Trophoblast cell (in vitro differentiated cells and primary cell): Measurements from ENCODE around the gene OR2J3.

Source experiments
- DNase-seq, 2 donors: peaks; one replicate each; pipeline ENCODE4 v3.0.0-alpha.2; 2016
- H2AFZ ChIP-seq: 2 replicates; pipeline ENCODE4 v1.6.1; 2013; ENCODE audit warnings: low read length, moderate library complexity, mild to moderate bottlenecking; ENCODE audit not compliant: insufficient read depth, poor library complexity
- H2AK5ac ChIP-seq: 2 replicates; pipeline ENCODE4 v1.6.1; 2013; ENCODE audit warnings: mild to moderate bottlenecking, low read length
- H2BK120ac ChIP-seq: 2 replicates; pipeline ENCODE4 v1.6.1; 2013; ENCODE audit warnings: low read length, mild to moderate bottlenecking, moderate library complexity; ENCODE audit not compliant: insufficient read depth, poor library complexity
- H2BK12ac ChIP-seq: 2 replicates; pipeline ENCODE4 v1.6.1; 2013; ENCODE audit warnings: mild to moderate bottlenecking, low read length, moderate library complexity
- H2BK5ac ChIP-seq: 2 replicates; pipeline ENCODE4 v1.6.1; 2013; ENCODE audit warnings: low read length, low read depth, moderate library complexity, mild to moderate bottlenecking; ENCODE audit not compliant: poor library complexity
- H3K14ac ChIP-seq: 2 replicates; pipeline ENCODE4 v1.6.1; 2013; ENCODE audit warnings: mild to moderate bottlenecking, low read length
- H3K18ac ChIP-seq: 2 replicates; pipeline ENCODE4 v1.6.1; 2013; ENCODE audit warnings: mild to moderate bottlenecking, low read length
- H3K23ac ChIP-seq: 2 replicates; pipeline ENCODE4 v1.6.1; 2013; ENCODE audit warnings: low read length
- H3K27ac ChIP-seq: 2 replicates; pipeline ENCODE4 v1.5.1; 2013; ENCODE audit warnings: low read depth, mild to moderate bottlenecking, inconsistent platforms, low read length, moderate library complexity
- H3K27me3 ChIP-seq: 2 replicates; pipeline ENCODE4 v1.6.1; 2013; ENCODE audit warnings: inconsistent platforms, mild to moderate bottlenecking, low read length, moderate library complexity; ENCODE audit not compliant: insufficient read depth
- H3K36me3 ChIP-seq, 2 experiments: 1 replicate in 1 of 2; 2 replicates in 1 of 2; pipeline ENCODE4 v1.6.1; 2013; ENCODE audit warnings: low read length in 2 of 2, mild to moderate bottlenecking in 2 of 2, moderate library complexity in 1 of 2; ENCODE audit not compliant: insufficient read depth in 2 of 2, control insufficient read depth in 1 of 2
- H3K4ac ChIP-seq: 2 replicates; pipeline ENCODE4 v1.6.1; 2013; ENCODE audit warnings: low read depth, mild to moderate bottlenecking, low read length, moderate library complexity
- H3K4me1 ChIP-seq, 2 experiments: 1 replicate in 1 of 2; 2 replicates in 1 of 2; pipeline ENCODE4 v1.6.1; 2013; ENCODE audit warnings: low read length in 2 of 2, mild to moderate bottlenecking in 2 of 2, moderate library complexity in 1 of 2; ENCODE audit not compliant: insufficient read depth in 2 of 2, control insufficient read depth in 1 of 2
- H3K4me2 ChIP-seq: 2 replicates; pipeline ENCODE4 v1.6.1; 2013; ENCODE audit warnings: inconsistent platforms, mild to moderate bottlenecking, low read length, moderate library complexity
- H3K4me3 ChIP-seq: 2 replicates; pipeline ENCODE4 v1.5.1; 2013; ENCODE audit warnings: mild to moderate bottlenecking, low read depth, low read length, inconsistent platforms
- H3K79me1 ChIP-seq: one replicate; pipeline ENCODE4 v1.6.1; 2013; ENCODE audit warnings: low read length
- H3K79me2 ChIP-seq: 2 replicates; pipeline ENCODE4 v1.6.1; 2013; ENCODE audit warnings: low read length, mild to moderate bottlenecking; ENCODE audit not compliant: control insufficient read depth, insufficient read depth, poor library complexity
- H3K9ac ChIP-seq: 2 replicates; pipeline ENCODE4 v1.6.1; 2013; ENCODE audit warnings: mild to moderate bottlenecking, low read length
- H3K9me3 ChIP-seq: 2 replicates; pipeline ENCODE4 v1.6.1; 2013; ENCODE audit warnings: low read depth, mild to moderate bottlenecking, control low read depth, inconsistent platforms, low read length; ENCODE audit not compliant: insufficient read depth
- H4K12ac ChIP-seq: 2 replicates; pipeline ENCODE4 v1.6.1; 2013; ENCODE audit warnings: low read depth, mild to moderate bottlenecking, low read length, moderate library complexity
- H4K8ac ChIP-seq: 2 replicates; pipeline ENCODE4 v1.6.1; 2013; ENCODE audit warnings: low read depth, mild to moderate bottlenecking, low read length, moderate library complexity
- H4K91ac ChIP-seq: one replicate; pipeline ENCODE4 v1.6.1; 2013; ENCODE audit warnings: low read depth, mild to moderate bottlenecking, low read length, moderate library complexity
- WGBS: extraction: QIAGEN DNeasy Blood & Tissue Kit; methylation state at CpG from one replicate; pipeline ENCODE4 v1.1.7; 2013; ENCODE audit warnings: missing lambda C conversion rate; ENCODE audit not compliant: insufficient read length, insufficient coverage; ENCODE audit errors: extremely low coverage; 5-methylcytosine and 5-hydroxymethylcytosine counted together

Gene OR2J3

DNA sequence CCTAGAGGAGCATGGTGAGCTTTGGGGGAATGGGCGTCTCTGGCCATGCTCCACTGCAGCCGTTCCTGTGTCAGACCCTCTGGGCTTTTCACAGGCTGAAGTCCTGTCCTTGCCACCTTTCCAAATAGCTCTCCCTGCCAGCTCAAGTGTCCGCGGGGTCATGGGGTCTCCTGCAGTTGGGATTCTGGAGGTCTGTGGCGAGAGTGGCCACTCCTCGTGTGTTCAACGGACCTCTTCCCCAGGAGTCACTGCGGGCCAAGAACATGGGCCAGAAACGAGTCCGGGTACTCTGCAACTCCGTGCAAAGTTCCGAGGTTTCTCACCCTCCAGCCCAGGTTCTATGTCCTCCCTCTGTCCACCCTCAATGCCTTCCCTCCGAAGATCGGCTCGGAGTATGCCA is 25.4 kb upstream of the OR2J3 start:
- peaks cover 2% of the 10 kb centered on the region for H3K9me3 ChIP-seq
- no peak overlapping the region for H2BK120ac ChIP-seq
- no peaks in the 10 kb centered on the region for H3K27me3 ChIP-seq
- no peak overlapping the region for H3K4me2 ChIP-seq
- H3K4me1 ChIP-seq = no peaks in the 10 kb centered on the region
- no peak overlapping the region for H2BK12ac ChIP-seq
- H3K14ac ChIP-seq = no peak overlapping the region
- H3K27ac ChIP-seq = no peak overlapping the region
- no peaks in the 10 kb centered on the region for H3K79me2 ChIP-seq
- no peaks in the 10 kb centered on the region for H3K36me3 ChIP-seq
- no peak overlapping the region for H2BK5ac ChIP-seq
- no peak overlapping the region for H4K12ac ChIP-seq
- DNase-seq = no peak
- H3K4ac ChIP-seq = no peak overlapping the region
- H2AK5ac ChIP-seq = no peak overlapping the region
- no peak overlapping the region for H2AFZ ChIP-seq
- H4K91ac ChIP-seq = no peak overlapping the region
- H3K9ac ChIP-seq = no peak overlapping the region
- H3K23ac ChIP-seq = no peak overlapping the region
- H3K4me3 ChIP-seq = no peak overlapping the region
- H3K18ac ChIP-seq = no peak overlapping the region
- WGBS = no CpG with 5 or more reads among the region's 15 CpGs
- no peaks in the 10 kb centered on the region for H3K79me1 ChIP-seq
- no peak overlapping the region for H4K8ac ChIP-seq

DNA sequence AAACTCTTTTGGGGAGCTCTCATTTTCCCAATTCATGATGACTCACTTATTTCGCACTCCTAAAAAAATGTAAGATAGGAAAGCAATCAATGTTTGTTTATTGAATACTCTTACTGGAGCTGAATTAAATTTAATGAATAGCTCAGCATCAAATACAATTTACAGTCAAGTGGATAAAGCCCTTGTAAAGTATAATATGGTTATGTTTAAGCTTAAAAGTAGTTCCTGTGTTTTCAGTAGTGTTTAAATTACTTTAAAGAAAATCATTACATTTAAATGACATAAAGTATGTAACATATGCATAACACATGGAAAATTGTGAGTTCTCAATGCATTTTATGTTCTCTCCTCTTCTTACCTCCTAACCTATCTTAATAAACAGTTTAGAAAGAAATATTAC is 20.6 kb upstream of the OR2J3 start, which contains the start of gene OR2B3:
Gene OR2B3 (minus strand): TSS at position 101 of the 400 bp plus-strand sequence. CDS start 65 bp downstream, at position 36.
- H2AK5ac ChIP-seq = no peak within 1 kb of the TSS
- H3K27me3 ChIP-seq = no peaks in the 10 kb centered on the region
- H2BK12ac ChIP-seq = no peak within 1 kb of the TSS
- H2BK120ac ChIP-seq = no peak within 1 kb of the TSS
- no peak within 1 kb of the TSS for H4K12ac ChIP-seq
- H3K9me3 ChIP-seq = peaks cover 2% of the 10 kb centered on the region
- H4K8ac ChIP-seq = no peak within 1 kb of the TSS
- H2AFZ ChIP-seq = no peak within 1 kb of the TSS
- H2BK5ac ChIP-seq = no peak within 1 kb of the TSS
- no peaks in the 10 kb centered on the region for H3K4me1 ChIP-seq
- WGBS = no CpG with 5 or more reads among the region's 1 CpG
- H3K4me3 ChIP-seq = no peak within 1 kb of the TSS
- H3K36me3 ChIP-seq = no peaks in the 10 kb centered on the region
- no peak within 1 kb of the TSS for H3K18ac ChIP-seq
- no peak within 1 kb of the TSS for H3K4ac ChIP-seq
- H3K79me1 ChIP-seq = no peaks in the 10 kb centered on the region
- no peak within 1 kb of the TSS for H3K27ac ChIP-seq
- H3K23ac ChIP-seq = no peak within 1 kb of the TSS
- no peak for DNase-seq
- no peak within 1 kb of the TSS for H3K4me2 ChIP-seq
- H3K14ac ChIP-seq = no peak within 1 kb of the TSS
- no peak within 1 kb of the TSS for H4K91ac ChIP-seq
- no peak within 1 kb of the TSS for H3K9ac ChIP-seq
- no peaks in the 10 kb centered on the region for H3K79me2 ChIP-seq

DNA sequence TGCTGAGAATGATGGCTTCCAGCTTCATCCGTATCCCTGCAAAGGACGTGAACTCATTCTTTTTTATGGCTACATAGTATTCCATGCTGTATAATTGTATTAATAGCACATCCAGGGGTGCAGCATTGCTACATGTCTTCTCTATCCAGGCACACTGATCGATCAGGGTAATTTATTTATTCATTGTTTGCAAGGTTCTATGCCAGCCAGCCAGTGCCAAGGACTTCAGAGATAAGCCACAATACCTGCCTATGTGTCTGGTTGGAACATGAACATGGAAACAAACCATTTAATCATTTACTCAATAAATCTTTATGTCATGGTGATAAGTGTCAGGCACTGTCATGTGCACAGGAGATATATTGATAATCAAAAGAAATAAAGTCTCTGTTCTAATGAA is 14.9 kb upstream of the OR2J3 start:
- Histone ChIP-seq H3K36me3 (no peaks in the 10 kb centered on the region), H3K14ac (no peak overlapping the region), H4K8ac (no peak overlapping the region), H3K18ac (no peak overlapping the region), H3K4me2 (no peak overlapping the region), H3K4ac (no peak overlapping the region), H2BK5ac (no peak overlapping the region), H3K27ac (no peak overlapping the region), H3K9ac (no peak overlapping the region), H4K12ac (no peak overlapping the region), H3K79me1 (no peaks in the 10 kb centered on the region), H2AK5ac (no peak overlapping the region), H3K79me2 (no peaks in the 10 kb centered on the region), H2BK12ac (no peak overlapping the region), H3K23ac (no peak overlapping the region), H2BK120ac (no peak overlapping the region), H3K27me3 (no peaks in the 10 kb centered on the region), H3K4me1 (no peaks in the 10 kb centered on the region), H4K91ac (no peak overlapping the region), H3K9me3 (no peaks in the 10 kb centered on the region), H3K4me3 (no peak overlapping the region), H2AFZ (no peak overlapping the region)
- no peak for DNase-seq
- no CpG with 5 or more reads among the region's 3 CpGs for WGBS

DNA sequence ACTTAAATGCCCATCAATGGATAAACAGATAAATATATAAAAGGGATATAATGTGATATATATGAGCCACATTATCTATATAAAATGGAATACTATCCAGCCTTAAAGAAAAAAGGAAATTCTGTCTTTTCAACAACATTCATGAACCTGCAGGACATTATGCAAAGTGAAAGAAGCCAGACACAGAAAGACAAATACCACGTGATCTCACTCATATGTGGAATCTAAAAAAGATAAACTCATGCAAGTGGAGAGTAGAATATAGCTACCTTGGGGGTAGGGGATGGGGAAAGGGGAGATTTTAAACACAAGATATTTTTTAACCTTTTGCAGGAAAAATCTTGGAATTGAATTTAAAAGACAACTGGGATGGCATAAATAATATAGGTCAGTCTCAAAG is 10.1 kb upstream of the OR2J3 start:
- no peak for DNase-seq
- H3K4me2 ChIP-seq = no peak overlapping the region

More for the DNA sequence above, 10.1 kb upstream of the OR2J3 start:
- H4K12ac ChIP-seq = no peak overlapping the region
- no peaks in the 10 kb centered on the region for H3K79me2 ChIP-seq
- H4K91ac ChIP-seq = no peak overlapping the region
- no peak overlapping the region for H3K27ac ChIP-seq
- H3K4me1 ChIP-seq = no peaks in the 10 kb centered on the region
- no peak overlapping the region for H3K14ac ChIP-seq
- no peaks in the 10 kb centered on the region for H3K79me1 ChIP-seq
- no peak overlapping the region for H2AK5ac ChIP-seq
- no peak overlapping the region for H2BK120ac ChIP-seq
- H3K27me3 ChIP-seq = no peaks in the 10 kb centered on the region
- no peaks in the 10 kb centered on the region for H3K9me3 ChIP-seq
- no peak overlapping the region for H3K4ac ChIP-seq
- no peaks in the 10 kb centered on the region for H3K36me3 ChIP-seq
- no peak overlapping the region for H2AFZ ChIP-seq
- no peak overlapping the region for H2BK12ac ChIP-seq
- no peak overlapping the region for H3K18ac ChIP-seq
- WGBS = no CpG with 5 or more reads among the region's 1 CpG
- H3K9ac ChIP-seq = no peak overlapping the region
- no peak overlapping the region for H4K8ac ChIP-seq
- H3K4me3 ChIP-seq = no peak overlapping the region
- no peak overlapping the region for H3K23ac ChIP-seq
- H2BK5ac ChIP-seq = no peak overlapping the region
